Measurements from ENCODE around the gene POLR1E. TPM values are rescaled to one million over a fixed set of nuclear protein-coding genes. Genes with fewer than 3 reads are reported as not detected.

POLR1E gene
- total RNA-seq, 1 donor from 2014 or later = 21.9 TPM

GRCh38 chr9:37538099-37538498, 52.4 kb downstream of the POLR1E start:
- no peak overlapping the region for H3K27ac Mint-ChIP-seq (ENCODE audit: unreplicated experiment)
- TF ChIP-seq CTCF (IDR thresholded peaks at IDR 0.05) = no peak
- DNase-seq (ENCODE audit: extremely low spot score, unreplicated experiment) = no peak
- no peaks in the 10 kb centered on the region for H3K27me3 Mint-ChIP-seq (ENCODE audit: unreplicated experiment)
- H3K4me3 Mint-ChIP-seq (ENCODE audit: unreplicated experiment) = no peak overlapping the region
- H3K4me1 Mint-ChIP-seq (ENCODE audit: unreplicated experiment) = no peaks in the 10 kb centered on the region
- peaks cover 32% of the 10 kb centered on the region for H3K36me3 Mint-ChIP-seq (ENCODE audit: unreplicated experiment)
- H3K9me3 Mint-ChIP-seq (ENCODE audit: unreplicated experiment) = no peaks in the 10 kb centered on the region

GRCh38 chr9:37539634-37540033, 53.9 kb downstream of the POLR1E start:
- no peak for DNase-seq (ENCODE audit: extremely low spot score, unreplicated experiment)
- H3K4me1 Mint-ChIP-seq (ENCODE audit: unreplicated experiment) = no peaks in the 10 kb centered on the region
- no peaks in the 10 kb centered on the region for H3K27me3 Mint-ChIP-seq (ENCODE audit: unreplicated experiment)
- H3K27ac Mint-ChIP-seq (ENCODE audit: unreplicated experiment) = no peak overlapping the region
- no peak overlapping the region for H3K4me3 Mint-ChIP-seq (ENCODE audit: unreplicated experiment)
- H3K9me3 Mint-ChIP-seq (ENCODE audit: unreplicated experiment) = no peaks in the 10 kb centered on the region
- TF ChIP-seq CTCF (IDR thresholded peaks at IDR 0.05) = no peak
- H3K36me3 Mint-ChIP-seq (ENCODE audit: unreplicated experiment) = peaks cover 32% of the 10 kb centered on the region

GRCh38 chr9:37540634-37541033, 54.9 kb downstream of the POLR1E start:
- Mint-ChIP-seq H3K4me3 (ENCODE audit: unreplicated experiment) (no peak overlapping the region), H3K36me3 (ENCODE audit: unreplicated experiment) (peaks cover 34% of the 10 kb centered on the region), H3K9me3 (ENCODE audit: unreplicated experiment) (no peaks in the 10 kb centered on the region), H3K27me3 (ENCODE audit: unreplicated experiment) (no peaks in the 10 kb centered on the region), H3K4me1 (ENCODE audit: unreplicated experiment) (no peaks in the 10 kb centered on the region), H3K27ac (ENCODE audit: unreplicated experiment) (no peak overlapping the region)
- TF ChIP-seq CTCF (IDR thresholded peaks at IDR 0.05) = no peak
- no peak for DNase-seq (ENCODE audit: extremely low spot score, unreplicated experiment)

GRCh38 chr9:37541465-37541864, 55.7 kb downstream of the POLR1E start:
- Mint-ChIP-seq H3K27me3 (ENCODE audit: unreplicated experiment) (no peaks in the 10 kb centered on the region), H3K9me3 (ENCODE audit: unreplicated experiment) (no peaks in the 10 kb centered on the region), H3K27ac (ENCODE audit: unreplicated experiment) (no peak overlapping the region), H3K4me3 (ENCODE audit: unreplicated experiment) (no peak overlapping the region), H3K4me1 (ENCODE audit: unreplicated experiment) (no peaks in the 10 kb centered on the region), H3K36me3 (ENCODE audit: unreplicated experiment) (peaks cover 32% of the 10 kb centered on the region)
- no peak for DNase-seq (ENCODE audit: extremely low spot score, unreplicated experiment)
- TF ChIP-seq CTCF (IDR thresholded peaks at IDR 0.05) = no peak

GRCh38 chr9:37542488-37542887, 56.7 kb downstream of the POLR1E start:
- no peak for DNase-seq (ENCODE audit: extremely low spot score, unreplicated experiment)
- TF ChIP-seq CTCF (IDR thresholded peaks at IDR 0.05) = no peak
- no peaks in the 10 kb centered on the region for H3K27me3 Mint-ChIP-seq (ENCODE audit: unreplicated experiment)
- H3K27ac Mint-ChIP-seq (ENCODE audit: unreplicated experiment) = no peak overlapping the region
- H3K4me3 Mint-ChIP-seq (ENCODE audit: unreplicated experiment) = no peak overlapping the region
- H3K36me3 Mint-ChIP-seq (ENCODE audit: unreplicated experiment) = peaks cover 24% of the 10 kb centered on the region
- H3K9me3 Mint-ChIP-seq (ENCODE audit: unreplicated experiment) = no peaks in the 10 kb centered on the region
- no peaks in the 10 kb centered on the region for H3K4me1 Mint-ChIP-seq (ENCODE audit: unreplicated experiment)
